SU-DHL-6 (cell line): ENCODE measurements around the gene ARHGEF11.

ENCODE experiments used
- EZH2phosphoT487 ChIP-seq: fragments of 200-600 bp; sonication (generic), shearing (Covaris generic); conservative IDR thresholded peaks from 2 replicates; pipeline ENCODE4 v1.6.1; 2018; ENCODE audit warnings: mild to moderate bottlenecking, antibody characterized with exemption, low read length, moderate library complexity, mixed read lengths
- TF ChIP-seq, protein P1 (sequence below): fragments of 200-600 bp; sonication (generic); IDR thresholded peaks from one replicate; pipeline ENCODE4 v1.5.1; 2017; ENCODE audit warnings: antibody characterized with exemption, mild to moderate bottlenecking, low read length, moderate library complexity; ENCODE audit not compliant: insufficient read depth, poor library complexity, severe bottlenecking

DNA sequence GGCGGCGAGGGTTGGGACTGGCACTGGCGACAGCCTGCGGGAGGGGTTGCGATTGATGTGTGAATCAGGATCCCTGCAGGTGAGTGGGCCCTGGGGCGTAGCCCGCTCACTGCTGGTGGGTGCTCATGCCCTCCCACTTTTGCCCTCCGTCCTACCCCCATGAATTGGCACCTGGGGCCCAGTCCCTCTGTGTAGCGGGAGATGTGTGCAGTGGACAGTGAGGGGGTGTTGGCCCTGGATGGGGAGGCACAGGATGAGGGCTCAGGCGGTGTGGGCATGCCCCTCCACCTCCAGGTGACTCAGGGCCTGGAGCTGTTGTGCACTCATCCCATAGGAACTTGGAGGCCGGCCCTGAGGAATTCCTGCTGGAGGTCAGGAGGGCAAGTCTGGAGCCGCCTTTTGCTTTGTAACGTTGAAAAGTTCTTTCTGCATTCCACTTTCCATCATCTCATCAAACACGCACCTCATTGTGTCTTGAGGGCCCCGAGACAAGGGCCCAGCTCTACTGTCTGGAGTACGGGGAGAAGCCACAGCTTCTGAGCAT, 149.0 kb downstream of the ARHGEF11 start:
- TF ChIP-seq, protein P1, sequence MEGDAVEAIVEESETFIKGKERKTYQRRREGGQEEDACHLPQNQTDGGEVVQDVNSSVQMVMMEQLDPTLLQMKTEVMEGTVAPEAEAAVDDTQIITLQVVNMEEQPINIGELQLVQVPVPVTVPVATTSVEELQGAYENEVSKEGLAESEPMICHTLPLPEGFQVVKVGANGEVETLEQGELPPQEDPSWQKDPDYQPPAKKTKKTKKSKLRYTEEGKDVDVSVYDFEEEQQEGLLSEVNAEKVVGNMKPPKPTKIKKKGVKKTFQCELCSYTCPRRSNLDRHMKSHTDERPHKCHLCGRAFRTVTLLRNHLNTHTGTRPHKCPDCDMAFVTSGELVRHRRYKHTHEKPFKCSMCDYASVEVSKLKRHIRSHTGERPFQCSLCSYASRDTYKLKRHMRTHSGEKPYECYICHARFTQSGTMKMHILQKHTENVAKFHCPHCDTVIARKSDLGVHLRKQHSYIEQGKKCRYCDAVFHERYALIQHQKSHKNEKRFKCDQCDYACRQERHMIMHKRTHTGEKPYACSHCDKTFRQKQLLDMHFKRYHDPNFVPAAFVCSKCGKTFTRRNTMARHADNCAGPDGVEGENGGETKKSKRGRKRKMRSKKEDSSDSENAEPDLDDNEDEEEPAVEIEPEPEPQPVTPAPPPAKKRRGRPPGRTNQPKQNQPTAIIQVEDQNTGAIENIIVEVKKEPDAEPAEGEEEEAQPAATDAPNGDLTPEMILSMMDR = no peak
- TF ChIP-seq EZH2phosphoT487 = no peak
